Measurements from ENCODE around the gene CCDC146.
"Not testable (repeated sequence)": the region's sequence is repeated elsewhere in the genome, so short reads cannot be mapped to it uniquely, and the experiment has no call there.

Gene CCDC146

DNA sequence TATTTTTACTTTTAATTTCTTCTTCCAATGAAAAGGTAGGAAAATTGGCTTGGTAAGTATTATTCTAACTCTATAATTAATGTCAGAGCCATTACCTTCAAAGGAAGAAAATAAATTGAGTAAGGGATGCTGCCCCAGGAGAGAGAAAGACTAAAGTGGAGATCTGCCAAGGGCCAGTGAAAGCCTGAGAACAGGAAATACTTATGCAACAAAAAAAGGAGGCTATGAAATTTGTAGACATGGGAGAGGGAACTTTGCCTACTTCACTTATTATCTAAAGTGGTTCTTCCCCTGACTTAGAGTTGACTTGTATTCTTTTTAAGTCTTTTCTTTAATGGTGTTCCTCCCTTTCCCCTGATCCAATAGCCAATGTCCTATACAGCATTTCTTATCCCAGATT lies 29.8 kb downstream of the CCDC146 start:
- DNase-seq (ENCODE audit: low read depth in 1 of 2, low spot score in 1 of 2), result not testable (repeated sequence)

DNA sequence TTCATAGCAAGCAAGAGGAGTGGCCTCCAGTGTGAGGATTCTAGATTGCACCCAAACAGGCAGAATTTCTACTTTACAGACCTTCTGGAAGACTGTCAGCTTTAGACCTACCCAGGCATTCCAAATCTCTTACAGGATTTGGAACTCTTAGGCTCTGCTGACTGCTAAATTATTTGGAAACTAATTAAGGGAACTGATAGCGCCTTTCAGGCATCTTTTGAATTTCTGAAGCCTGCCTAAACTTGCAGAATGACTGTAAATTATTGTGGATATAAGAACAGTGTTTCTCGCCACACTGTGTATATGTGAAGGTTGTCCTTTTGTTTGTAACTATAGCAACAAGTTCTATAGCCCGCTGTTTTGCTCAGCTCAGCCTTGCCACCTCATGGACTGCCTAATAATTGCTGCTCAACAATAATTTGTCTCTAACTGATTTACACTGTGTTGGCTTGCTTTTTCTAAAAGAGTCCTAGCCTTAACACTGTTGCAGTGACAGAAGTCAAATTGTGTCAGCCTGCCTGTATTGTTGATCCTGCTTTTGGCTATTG lies 32.6 kb downstream of the CCDC146 start:
- not testable (repeated sequence) for DNase-seq (ENCODE audit: low read depth in 1 of 2, low spot score in 1 of 2)

DNA sequence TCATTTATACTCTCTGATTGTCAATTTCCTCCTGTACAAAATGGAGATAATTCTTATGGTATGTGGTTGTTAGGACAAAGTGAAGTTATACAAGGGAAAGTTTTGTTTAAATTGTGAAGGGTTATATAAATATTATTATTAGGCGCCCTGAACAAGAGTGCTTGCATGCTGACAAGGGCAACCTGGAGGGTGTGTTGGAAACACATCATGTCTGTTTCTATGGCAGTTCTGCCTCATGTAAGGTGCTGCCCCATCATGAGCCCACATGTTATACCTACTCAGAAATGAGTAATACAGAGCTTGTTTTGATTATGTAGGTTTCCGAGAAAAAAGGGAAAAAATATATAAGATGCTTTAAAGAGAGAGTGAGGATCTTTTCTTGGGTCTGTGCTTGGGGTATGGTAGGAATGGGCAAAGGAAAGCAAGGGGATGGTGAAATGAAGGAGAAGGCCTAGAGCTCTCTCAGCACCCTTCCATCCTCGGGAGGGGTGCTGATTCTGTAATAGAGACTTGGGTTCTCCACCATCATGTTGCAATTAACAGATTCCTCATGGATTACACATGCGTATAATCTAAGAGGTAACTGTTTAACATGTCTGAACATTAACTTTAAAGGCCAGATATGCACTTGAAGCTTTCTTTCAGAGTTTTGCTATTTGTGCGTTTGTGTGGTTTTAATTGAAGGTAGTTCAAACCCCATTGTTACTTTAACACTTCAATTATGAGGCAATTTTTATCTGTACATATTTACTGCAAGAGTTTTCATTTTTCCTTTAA lies 33.4 kb downstream of the CCDC146 start:
- not testable (repeated sequence) for DNase-seq (ENCODE audit: low read depth in 1 of 2, low spot score in 1 of 2)

DNA sequence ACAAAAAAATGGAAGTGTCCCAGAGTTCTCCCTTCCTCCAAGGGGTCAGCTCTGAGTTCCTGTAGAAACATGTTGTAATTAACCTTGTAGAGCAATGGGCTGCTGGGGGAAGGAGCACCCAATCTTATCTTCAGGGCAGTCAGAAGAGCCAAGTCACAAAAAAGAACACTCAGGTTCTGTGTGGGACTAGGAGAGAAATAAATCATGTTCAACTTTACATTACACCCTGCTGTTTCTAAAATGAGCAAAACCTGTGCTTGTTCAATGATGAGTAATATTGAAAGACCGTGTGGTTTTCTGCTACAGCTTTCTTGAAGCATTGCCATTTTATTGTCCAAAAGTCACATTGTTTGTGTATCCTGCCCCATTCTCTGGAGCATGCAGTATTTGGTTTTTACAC lies 34.6 kb downstream of the CCDC146 start:
- DNase-seq (ENCODE audit: low read depth in 1 of 2, low spot score in 1 of 2), result not testable (repeated sequence)

DNA sequence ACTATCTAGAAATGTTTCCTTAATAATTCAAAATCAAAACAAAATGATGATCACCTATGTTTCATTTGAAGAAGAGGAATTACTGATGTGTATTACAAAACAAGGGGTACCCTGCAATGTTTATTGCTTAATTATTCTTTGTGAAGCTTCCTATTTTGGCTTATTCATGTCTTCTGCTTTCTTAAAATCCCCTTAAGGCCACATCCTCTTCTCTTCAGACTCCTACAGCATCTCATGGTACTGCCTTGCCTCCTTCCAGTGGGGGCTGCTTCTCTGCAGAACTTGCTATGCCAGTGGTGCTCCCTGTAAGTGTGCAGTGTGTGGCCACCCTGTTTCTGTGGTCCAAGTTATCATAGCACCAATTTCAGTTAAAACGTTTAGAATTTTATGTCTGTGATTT lies 35.0 kb downstream of the CCDC146 start:
- no peak for DNase-seq (ENCODE audit: low read depth in 1 of 2, low spot score in 1 of 2)

DNA sequence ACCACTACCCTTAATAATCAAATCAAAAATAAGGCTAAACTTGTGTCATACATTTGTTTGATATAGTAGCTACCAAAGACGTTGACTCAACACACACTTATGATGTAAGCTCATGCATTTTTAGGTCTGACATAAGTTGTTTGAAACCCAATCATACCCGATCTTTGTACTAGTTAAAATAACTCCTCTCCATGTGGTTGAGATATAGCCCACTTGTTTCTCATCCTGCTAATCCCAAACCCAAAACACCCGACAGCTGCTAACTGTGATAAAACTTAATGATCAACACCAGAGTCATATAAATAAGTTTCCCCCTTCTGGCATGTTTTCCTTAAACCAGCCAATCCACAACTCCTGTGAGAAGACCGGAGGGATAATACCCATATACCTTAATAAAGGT lies 48.7 kb downstream of the CCDC146 start:
- DNase-seq (ENCODE audit: low read depth in 1 of 2, low spot score in 1 of 2), result not testable (repeated sequence)

DNA sequence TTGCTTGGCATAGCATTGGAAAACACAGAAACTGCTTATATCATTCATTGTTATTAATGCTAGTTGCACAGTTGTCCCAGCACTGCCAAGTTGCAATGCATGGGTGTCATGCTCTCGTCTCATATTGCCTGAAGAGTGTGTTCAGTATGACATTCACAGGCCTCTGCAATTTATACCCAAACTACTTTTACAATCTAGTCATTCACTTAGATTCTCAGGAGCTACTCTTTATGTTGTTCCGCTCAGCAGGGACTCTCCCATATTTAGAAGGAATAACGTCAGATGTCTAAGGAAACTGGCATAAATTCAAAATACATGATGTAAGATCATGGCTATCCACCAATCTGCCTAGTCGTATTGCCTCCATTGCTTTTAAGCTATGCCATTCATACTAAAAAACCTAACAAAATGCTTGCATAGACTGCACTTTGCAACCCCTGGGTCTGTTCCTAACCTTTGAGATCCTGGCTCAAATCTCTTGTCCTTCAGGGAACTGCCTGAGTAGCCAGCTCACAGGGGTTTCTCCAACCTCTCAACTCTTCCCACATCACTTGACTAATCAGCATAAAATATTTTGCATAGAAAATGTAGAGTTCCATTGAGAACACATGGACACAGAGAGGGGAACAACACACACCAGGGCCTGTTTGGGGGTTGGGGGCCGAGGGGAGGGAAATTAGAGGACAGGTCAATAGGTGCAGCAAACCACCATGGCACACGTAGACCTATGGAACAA lies 50.2 kb downstream of the CCDC146 start:
- not testable (repeated sequence) for DNase-seq (ENCODE audit: low read depth in 1 of 2, low spot score in 1 of 2)

DNA sequence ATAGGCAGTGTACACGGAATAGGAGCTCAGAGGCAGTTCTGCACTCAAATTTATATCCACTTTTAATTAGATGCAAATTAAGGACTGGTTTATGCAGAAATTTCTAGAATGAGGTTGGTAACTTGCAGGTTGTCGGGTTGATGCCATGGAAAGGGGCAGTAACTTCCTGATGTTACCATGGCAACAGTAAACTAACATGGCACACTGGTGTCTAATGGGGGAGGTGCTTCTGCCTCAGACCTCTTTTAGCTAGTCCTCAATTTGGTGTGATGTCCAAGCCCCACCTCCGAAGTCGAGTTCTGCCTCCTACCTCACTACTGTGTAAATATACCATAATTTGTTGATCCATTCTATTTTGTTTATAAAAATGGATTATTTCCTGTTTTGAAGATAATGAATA lies 52.0 kb downstream of the CCDC146 start:
- not testable (repeated sequence) for DNase-seq (ENCODE audit: low read depth in 1 of 2, low spot score in 1 of 2)

DNA sequence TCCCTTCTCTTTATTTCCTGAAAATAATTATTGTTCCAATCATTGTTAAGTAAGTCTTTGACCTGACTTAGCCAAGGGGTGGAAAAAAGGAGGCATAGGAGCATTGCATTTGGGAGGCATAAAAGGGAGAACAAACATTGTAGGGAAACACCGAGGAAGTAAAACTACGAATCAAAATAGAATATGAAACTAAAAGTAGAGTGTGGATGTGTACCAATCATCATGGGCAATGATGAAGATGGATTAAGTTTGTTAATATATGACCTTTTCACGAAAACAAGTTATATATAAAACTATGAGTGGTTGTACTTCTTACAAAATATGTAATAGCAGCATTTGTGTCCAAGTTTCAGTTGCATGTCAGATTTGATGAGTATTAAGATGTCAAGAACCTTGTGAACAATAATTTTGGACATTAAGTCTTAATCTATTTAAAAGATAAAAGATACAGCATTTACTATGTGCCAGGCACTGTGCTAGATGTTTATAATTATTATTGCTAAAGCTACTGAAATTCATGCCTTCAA lies 52.9 kb downstream of the CCDC146 start:
- DNase-seq (ENCODE audit: low read depth in 1 of 2, low spot score in 1 of 2), result not testable (repeated sequence)

DNA sequence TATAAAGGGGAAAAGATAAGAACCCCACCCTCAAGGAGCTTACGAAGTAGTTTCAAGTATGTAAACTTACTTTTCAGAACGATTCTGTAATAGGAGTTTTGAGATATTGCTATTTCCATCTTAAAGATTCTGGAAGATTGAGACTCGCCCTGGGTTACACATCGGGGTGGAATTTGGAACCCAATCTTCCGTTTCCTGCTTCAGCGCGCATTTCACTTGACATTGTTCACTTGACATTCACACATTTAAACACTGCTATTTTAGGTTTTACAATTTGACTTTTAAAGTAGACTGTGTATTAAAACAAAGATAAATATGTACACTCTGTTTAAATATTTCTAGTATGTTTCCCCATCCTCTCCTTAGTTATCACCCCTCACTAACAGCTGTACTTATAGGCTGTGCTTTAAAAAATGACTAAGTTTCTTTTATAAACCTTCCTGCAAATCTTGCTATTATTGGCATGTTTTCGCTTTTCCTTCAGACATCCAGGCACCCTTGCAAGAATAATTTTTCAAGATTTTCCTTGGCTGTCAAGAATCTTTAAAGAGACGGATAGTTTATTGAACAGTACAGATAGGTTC lies 55.0 kb downstream of the CCDC146 start:
- DNase-seq (ENCODE audit: low read depth in 1 of 2, low spot score in 1 of 2), result not testable (repeated sequence)

DNA sequence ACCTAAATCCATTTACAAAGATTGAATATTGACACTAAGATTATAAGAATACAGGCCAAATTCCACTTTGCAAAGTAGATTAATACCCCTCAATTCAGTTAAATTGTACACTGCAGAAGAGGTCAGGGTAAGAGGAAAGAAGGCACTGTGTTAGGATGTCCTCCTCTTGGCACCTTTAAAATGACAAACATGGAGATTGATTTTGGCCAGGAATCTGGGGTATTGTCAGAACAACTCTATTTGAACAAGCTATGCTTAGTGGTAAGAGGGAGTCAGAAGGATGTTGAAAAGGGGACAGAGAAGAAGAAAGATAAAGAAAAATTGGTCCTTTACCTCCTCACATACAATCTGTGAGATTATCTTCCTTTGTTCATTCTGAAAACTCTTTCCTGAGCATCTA lies 55.6 kb downstream of the CCDC146 start:
- DNase-seq (ENCODE audit: low read depth in 1 of 2, low spot score in 1 of 2), result not testable (repeated sequence)

DNA sequence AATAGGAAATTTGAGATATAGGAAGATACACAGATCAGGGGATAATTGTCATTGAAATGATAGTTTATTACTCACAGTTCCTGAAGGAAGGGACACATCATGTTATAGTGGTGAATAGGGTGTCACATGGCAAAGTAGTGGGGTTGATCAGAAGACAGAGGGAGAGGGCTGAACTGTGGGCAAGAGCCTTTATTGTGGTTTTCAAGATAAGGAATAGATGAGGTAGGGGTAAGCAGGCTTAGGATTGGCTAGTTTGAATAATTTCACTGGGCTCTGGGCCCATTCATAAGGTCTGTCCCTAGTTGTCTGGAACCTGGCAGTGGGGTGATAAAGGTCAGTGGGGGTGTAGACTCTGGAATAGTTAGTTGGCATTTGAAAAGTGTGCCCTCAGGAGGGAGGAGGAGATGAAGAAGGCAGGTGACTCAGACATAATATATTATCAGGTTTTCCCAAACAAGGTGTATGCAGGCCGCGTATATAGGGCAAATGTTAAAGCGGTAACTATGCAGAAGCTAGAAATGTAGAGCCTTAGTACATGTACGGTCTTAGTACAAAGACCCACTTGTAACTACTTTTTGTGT lies 58.7 kb downstream of the CCDC146 start:
- DNase-seq (ENCODE audit: low read depth in 1 of 2, low spot score in 1 of 2), result no peak

DNA sequence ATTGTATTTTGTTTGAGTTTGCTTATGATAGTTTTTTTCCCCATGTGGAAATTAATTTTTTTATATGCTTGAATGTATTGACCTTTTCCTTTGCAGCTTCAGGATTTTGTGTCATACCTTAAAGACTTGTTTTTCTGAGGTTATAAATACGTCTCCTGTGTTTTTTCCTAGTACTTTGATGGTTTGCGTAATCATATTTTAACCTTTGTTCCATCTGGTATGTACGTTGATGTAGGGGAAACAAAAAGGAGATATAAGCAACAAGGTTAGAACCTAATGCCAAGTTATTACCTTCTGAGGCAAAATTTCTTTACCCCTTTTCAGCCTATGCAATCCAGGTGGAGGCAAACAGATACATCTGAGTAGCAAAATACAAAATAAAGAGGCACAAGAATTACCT lies 59.3 kb downstream of the CCDC146 start:
- no peak for DNase-seq (ENCODE audit: low read depth in 1 of 2, low spot score in 1 of 2)

DNA sequence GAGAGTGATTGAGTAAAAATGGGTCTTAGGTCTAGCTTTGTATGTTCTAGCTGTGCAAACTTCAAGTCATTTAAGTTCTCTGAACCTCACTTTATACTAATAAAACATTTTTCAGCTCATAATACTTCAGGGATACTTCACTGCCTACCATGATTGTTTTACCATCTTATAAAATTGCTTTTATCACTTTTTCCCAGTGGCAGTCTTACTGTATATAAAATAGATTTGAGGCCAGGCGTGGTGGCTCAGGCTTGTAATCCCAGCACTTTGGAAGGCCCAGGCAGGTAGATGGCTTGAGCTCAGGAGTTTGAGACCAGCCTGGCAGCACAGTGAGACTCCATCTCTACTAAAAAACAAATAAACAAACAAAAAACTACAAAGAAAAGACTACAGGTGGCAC lies 59.8 kb downstream of the CCDC146 start:
- no peak for DNase-seq (ENCODE audit: low read depth in 1 of 2, low spot score in 1 of 2)

DNA sequence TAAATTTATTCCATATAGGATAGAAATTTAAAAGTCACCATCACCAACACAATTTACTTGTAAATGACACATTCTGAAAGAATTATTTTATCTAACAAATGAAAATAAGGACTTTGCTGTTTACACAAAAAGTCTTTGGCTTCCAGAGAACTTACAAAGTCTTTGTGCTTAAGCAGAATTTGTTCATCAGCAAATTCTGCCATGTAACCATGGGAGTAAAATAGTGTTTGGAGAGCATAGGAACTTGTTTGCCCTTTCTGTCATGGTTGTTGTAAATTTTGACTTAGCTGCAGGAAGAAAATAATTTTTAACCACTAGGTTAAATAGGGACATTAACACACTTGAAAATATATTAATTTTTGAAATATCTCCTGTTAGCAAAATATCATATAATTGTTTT lies 62.0 kb downstream of the CCDC146 start:
- no peak for DNase-seq (ENCODE audit: low read depth in 1 of 2, low spot score in 1 of 2)

DNA sequence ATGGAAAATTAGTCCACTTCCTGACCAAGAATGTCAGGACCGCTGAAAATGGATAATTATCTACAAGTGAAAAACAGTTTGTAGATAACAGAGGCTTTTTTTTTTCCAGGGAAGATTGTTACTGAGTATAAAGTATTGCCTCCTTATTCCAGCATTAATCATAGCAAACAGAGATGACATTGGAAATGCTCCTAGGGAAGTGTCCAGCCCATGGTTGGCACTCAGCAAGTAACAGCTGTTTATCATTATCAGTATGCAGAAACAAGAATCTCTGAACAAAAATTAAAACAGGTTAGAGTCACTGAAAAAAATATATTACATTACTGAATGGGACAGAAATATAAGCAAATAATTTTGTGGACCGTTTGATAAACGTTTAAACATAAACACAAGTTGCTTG lies 62.6 kb downstream of the CCDC146 start:
- no peak for DNase-seq (ENCODE audit: low read depth in 1 of 2, low spot score in 1 of 2)

DNA sequence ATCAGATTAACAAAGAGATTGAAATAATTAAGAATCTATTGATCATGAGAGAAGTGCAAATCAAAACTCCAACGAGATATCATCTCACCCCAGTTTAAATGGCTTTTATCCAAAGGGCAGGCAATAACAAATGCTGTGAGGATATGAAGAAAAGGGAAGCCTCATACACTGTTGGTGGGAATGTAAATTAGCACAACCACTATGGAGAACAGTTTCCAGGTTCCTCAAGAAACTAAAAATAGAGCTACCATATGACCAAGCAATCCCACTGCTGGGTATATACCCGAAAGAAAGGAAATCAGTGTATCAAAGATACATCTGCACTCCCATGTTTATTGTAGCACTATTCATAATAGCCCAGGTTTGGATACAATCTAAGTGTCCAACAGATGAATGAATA lies 63.5 kb downstream of the CCDC146 start:
- DNase-seq (ENCODE audit: low read depth in 1 of 2, low spot score in 1 of 2), result no peak

DNA sequence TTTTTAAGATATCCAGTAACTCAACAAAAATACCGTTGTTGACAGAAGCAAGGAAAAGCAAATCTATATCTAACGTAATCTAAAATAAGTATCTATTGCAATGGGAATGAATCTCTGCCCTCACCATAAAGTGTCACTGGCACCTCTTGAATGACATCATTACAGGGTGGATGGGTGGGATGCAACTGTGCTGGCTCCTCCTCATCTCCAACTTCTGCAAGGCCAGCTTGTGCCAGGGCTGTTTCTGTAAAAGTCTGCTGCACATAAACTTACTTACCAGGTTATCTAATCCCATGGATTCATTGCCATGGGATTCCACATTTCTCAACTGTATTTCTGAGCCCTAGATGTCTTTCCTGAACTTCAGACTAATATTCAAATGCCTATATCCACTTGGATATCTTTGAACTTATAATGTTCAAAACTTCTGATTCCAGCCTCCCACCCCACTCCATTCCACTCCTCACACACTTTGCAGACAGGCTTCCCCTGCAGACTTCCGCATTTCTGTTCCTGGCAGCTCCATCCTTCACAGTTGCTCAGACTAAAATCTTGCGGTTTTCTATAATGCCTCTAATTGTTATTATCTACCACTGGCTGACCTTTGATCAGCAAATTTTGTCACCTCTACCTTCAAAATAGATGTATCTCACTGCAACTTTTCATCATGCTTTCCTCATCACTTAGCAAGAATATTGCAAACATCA lies 66.5 kb downstream of the CCDC146 start:
- no peak for DNase-seq (ENCODE audit: low read depth in 1 of 2, low spot score in 1 of 2)

DNA sequence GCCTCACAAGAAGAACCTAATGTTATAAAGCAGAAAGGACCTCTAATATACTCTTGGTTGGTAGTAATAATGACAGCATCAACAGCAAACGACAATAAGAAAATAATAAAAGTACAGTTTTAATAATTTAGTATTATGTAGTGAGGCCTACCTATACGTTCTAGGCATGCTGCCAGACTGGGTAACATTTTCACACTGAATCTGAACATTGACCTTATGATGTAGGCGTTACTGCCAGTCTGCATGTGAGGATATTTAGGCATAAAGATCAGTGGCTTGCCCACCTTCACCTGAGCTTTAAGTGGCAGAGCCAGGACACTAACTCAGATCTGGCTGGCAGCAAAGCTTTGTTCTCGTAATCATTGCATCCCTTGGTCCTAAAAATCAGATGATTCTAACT lies 74.7 kb downstream of the CCDC146 start:
- no peak for DNase-seq (ENCODE audit: low read depth in 1 of 2, low spot score in 1 of 2)

Data from activated T-helper 1 cell treated with anti-CD3 and anti-CD28 coated beads, Interleukin-2, amount 50 U/mL, for 16 hours (primary cell).